ENCODE data around the gene DKK3. TPM values are rescaled to one million over a fixed set of nuclear protein-coding genes. Genes with fewer than 3 reads are reported as not detected.

Gene DKK3
- total and polyA plus RNA-seq, 2 donors from 2014 or later, result 49.6 to 59.5 TPM

DNA sequence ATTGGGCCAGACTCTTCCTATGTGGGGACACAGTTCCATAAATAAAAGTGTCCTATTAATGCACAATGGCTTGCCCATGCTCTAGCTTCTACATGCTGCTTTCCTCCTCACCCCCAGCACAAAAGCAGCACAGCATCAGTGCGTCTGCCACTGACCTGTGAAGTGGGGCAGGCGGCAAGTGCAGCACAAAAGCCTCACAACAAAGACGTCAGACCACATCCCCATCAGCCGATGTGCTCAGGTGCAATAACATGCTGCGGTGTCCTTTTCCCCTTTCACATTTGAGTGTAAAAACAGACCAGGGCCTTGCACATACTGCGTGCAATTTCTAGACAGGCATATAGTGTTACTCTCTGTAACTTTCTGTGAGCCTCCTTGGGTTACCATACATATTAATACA lies 12.8 kb downstream of the DKK3 start:
- no peaks in the 10 kb centered on the region for H3K9me3 ChIP-seq (ENCODE audit: control insufficient read depth in 2 of 3, insufficient read depth in 1 of 3, low read length in 3 of 3)
- no peak overlapping the region for H3K4me3 ChIP-seq (ENCODE audit: low read length in 3 of 3)
- no peaks in the 10 kb centered on the region for H3K27me3 ChIP-seq (ENCODE audit: control insufficient read depth, insufficient read depth, low read length)
- H3K27ac ChIP-seq (ENCODE audit: low read depth in 2 of 2, low read length in 2 of 2), result no peak overlapping the region
- TF ChIP-seq, protein P1, sequence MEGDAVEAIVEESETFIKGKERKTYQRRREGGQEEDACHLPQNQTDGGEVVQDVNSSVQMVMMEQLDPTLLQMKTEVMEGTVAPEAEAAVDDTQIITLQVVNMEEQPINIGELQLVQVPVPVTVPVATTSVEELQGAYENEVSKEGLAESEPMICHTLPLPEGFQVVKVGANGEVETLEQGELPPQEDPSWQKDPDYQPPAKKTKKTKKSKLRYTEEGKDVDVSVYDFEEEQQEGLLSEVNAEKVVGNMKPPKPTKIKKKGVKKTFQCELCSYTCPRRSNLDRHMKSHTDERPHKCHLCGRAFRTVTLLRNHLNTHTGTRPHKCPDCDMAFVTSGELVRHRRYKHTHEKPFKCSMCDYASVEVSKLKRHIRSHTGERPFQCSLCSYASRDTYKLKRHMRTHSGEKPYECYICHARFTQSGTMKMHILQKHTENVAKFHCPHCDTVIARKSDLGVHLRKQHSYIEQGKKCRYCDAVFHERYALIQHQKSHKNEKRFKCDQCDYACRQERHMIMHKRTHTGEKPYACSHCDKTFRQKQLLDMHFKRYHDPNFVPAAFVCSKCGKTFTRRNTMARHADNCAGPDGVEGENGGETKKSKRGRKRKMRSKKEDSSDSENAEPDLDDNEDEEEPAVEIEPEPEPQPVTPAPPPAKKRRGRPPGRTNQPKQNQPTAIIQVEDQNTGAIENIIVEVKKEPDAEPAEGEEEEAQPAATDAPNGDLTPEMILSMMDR (IDR thresholded peaks at IDR 0.05; ENCODE audit: borderline replicate concordance, extremely low read depth, insufficient read depth), result no peak
- no peaks in the 10 kb centered on the region for H3K36me3 ChIP-seq (ENCODE audit: control insufficient read depth in 2 of 3, insufficient read depth in 3 of 3, low read length in 3 of 3)
- FAIRE-seq (no peak), DNase-seq (peak in 3 of 5 donors; percentile 40 to 51 (median 46))
- no peak overlapping the region for H3K9ac ChIP-seq (ENCODE audit: low read length in 3 of 3)
- intact Hi-C loops (cut with DNase I), result no loop called here
- H3K4me1 ChIP-seq (ENCODE audit: control insufficient read depth in 2 of 3, insufficient read depth in 2 of 3, low read depth in 1 of 3, low read length in 3 of 3), result no peaks in the 10 kb centered on the region

DNA sequence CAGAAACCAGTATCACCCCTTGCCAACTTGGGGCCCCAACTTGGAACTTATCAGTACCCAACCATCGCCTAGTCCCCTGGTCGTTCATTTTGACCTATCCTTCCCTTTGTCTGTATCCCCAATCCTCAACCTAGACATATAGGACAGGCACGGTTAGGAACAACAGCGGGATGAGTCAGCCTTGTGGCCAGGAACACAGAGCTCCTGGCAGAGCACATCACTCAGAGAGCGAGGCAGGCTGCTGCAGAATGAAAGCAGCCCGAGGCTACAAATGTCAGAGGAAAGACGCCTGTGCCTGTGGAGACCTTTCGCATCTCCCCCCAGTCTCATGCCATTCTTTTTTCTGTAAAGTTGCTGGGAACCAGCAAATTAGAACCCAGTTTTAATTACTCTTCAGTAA lies 14.6 kb downstream of the DKK3 start:
- no peak overlapping the region for H3K4me3 ChIP-seq (ENCODE audit: low read length in 3 of 3)
- no peaks in the 10 kb centered on the region for H3K36me3 ChIP-seq (ENCODE audit: control insufficient read depth in 2 of 3, insufficient read depth in 3 of 3, low read length in 3 of 3)
- DNase-seq (no peak), FAIRE-seq (no peak)
- H3K27me3 ChIP-seq (ENCODE audit: control insufficient read depth, insufficient read depth, low read length), result no peaks in the 10 kb centered on the region
- H3K9ac ChIP-seq (ENCODE audit: low read length in 3 of 3), result no peak overlapping the region
- H3K27ac ChIP-seq (ENCODE audit: low read depth in 2 of 2, low read length in 2 of 2), result no peak overlapping the region
- intact Hi-C loops (cut with DNase I), result no loop called here
- H3K4me1 ChIP-seq (ENCODE audit: control insufficient read depth in 2 of 3, insufficient read depth in 2 of 3, low read depth in 1 of 3, low read length in 3 of 3), result no peaks in the 10 kb centered on the region
- H3K9me3 ChIP-seq (ENCODE audit: control insufficient read depth in 2 of 3, insufficient read depth in 1 of 3, low read length in 3 of 3), result no peaks in the 10 kb centered on the region
- TF ChIP-seq, protein P1 (IDR thresholded peaks at IDR 0.05; ENCODE audit: borderline replicate concordance, extremely low read depth, insufficient read depth), result no peak

DNA sequence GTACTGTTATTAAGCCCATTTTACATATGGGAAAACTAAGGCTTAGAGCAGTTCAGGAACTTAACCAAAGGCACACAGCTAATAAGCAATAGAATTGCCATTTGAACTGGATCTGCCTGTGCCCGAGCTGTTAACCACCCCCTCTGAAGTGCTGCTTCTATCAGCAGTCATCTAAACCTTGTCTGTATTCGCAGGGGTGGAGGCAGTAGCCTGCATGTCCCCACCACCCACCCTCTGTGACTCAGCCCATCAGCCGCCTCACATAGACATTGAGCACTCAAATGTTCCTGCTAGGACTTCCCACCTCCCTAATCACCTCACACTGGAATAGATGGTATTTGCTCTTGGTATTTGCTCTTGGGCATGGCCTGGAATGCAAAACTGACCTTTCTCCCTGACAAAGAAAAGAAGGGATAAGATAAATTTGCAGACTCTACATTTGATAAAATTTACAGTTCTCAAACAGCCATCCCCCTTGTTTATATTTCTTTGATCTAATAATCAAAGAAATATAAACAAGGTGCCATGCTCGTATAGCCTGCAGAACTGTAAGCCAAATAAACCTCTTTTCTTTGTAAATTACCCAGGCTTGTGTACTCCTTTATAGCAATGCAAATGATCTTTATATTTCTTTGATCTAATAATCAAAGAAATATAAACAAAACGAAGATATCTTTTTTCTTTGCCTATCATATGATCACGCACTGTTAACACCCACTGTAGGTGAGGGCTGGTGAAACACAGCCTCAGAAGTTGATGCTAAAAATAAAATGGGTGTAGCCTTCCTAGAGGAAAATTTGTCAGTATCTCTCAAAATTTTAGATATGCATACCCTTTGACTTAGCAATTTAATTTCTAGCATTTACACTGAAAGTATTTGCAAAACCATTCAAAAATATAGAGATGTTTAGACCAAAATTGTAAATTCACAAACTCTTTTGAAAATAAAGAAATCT lies 15.9 kb downstream of the DKK3 start:
- intact Hi-C loops (cut with DNase I), result no loop called here
- Histone ChIP-seq H3K27ac (ENCODE audit: low read depth in 2 of 2, low read length in 2 of 2) (no peak overlapping the region), H3K4me1 (ENCODE audit: control insufficient read depth in 2 of 3, insufficient read depth in 2 of 3, low read depth in 1 of 3, low read length in 3 of 3) (no peaks in the 10 kb centered on the region), H3K27me3 (ENCODE audit: control insufficient read depth, insufficient read depth, low read length) (no peaks in the 10 kb centered on the region), H3K9ac (ENCODE audit: low read length in 3 of 3) (no peak overlapping the region), H3K9me3 (ENCODE audit: control insufficient read depth in 2 of 3, insufficient read depth in 1 of 3, low read length in 3 of 3) (no peaks in the 10 kb centered on the region), H3K36me3 (ENCODE audit: control insufficient read depth in 2 of 3, insufficient read depth in 3 of 3, low read length in 3 of 3) (no peaks in the 10 kb centered on the region), H3K4me3 (ENCODE audit: low read length in 3 of 3) (no peak overlapping the region)
- FAIRE-seq, result no peak
- no peak for DNase-seq
- TF ChIP-seq, protein P1 (IDR thresholded peaks at IDR 0.05; ENCODE audit: borderline replicate concordance, extremely low read depth, insufficient read depth), result no peak

Data from kidney (tissue), 14 donors.